NCI-H460 (cell line): ENCODE data around the gene SLC24A3. TPM values are rescaled to one million over a fixed set of nuclear protein-coding genes. Genes with fewer than 3 reads are reported as not detected.

Experiments used
- DNase-seq: peaks from one replicate; pipeline ENCODE4 v3.0.0-alpha.2; 2016; ENCODE audit warnings: low read depth; ENCODE audit errors: extremely low read depth
- total RNA-seq: library from RNA; depleted of rRNA; stranded (reverse); fragments of >200 nt; shearing (Covaris generic); gene quantifications from 2 replicates; pipeline ENCODE4 v1.2.3, GENCODE V29; 2014

Gene SLC24A3
- total RNA-seq, 1 experiment from 2014 or later, result 0.02 TPM

- no peak for DNase-seq
These were observed 355.7 kb downstream of the SLC24A3 start for GRCh38 chr20:19568128-19568527.

GRCh38 chr20:19571996-19572395 lies 359.6 kb downstream of the SLC24A3 start:
- no peak for DNase-seq

- DNase-seq, result no peak
These were observed 365.2 kb downstream of the SLC24A3 start for GRCh38 chr20:19577692-19578091.

GRCh38 chr20:19582782-19583181 lies 370.3 kb downstream of the SLC24A3 start:
- DNase-seq, result no peak

- DNase-seq, result peak; percentile 45
These were observed 371.2 kb downstream of the SLC24A3 start for GRCh38 chr20:19583532-19584175.

GRCh38 chr20:19588241-19588640 lies 375.8 kb downstream of the SLC24A3 start:
- no peak for DNase-seq

GRCh38 chr20:19588732-19589131 lies 376.3 kb downstream of the SLC24A3 start:
- no peak for DNase-seq

- no peak for DNase-seq
These were observed 377.4 kb downstream of the SLC24A3 start for GRCh38 chr20:19589787-19590362.

GRCh38 chr20:19590382-19590781 lies 377.9 kb downstream of the SLC24A3 start:
- DNase-seq, result no peak

GRCh38 chr20:19593762-19594161 lies 381.3 kb downstream of the SLC24A3 start:
- DNase-seq, result no peak

GRCh38 chr20:19594896-19595295 lies 382.5 kb downstream of the SLC24A3 start:
- no peak for DNase-seq

GRCh38 chr20:19598117-19598850 lies 385.8 kb downstream of the SLC24A3 start:
- no peak for DNase-seq

- DNase-seq, result no peak
These were observed 386.8 kb downstream of the SLC24A3 start for GRCh38 chr20:19599200-19599599.

GRCh38 chr20:19600042-19600441 lies 387.6 kb downstream of the SLC24A3 start:
- no peak for DNase-seq

- DNase-seq, result no peak
These were observed 388.8 kb downstream of the SLC24A3 start for GRCh38 chr20:19601126-19601810.

GRCh38 chr20:19602675-19603375 lies 390.4 kb downstream of the SLC24A3 start:
- no peak for DNase-seq

- DNase-seq, result no peak
These were observed 390.9 kb downstream of the SLC24A3 start for GRCh38 chr20:19603376-19603750.

GRCh38 chr20:19605786-19606485 lies 393.5 kb downstream of the SLC24A3 start:
- DNase-seq, result no peak

GRCh38 chr20:19609642-19610223 lies 397.3 kb downstream of the SLC24A3 start:
- no peak for DNase-seq

- DNase-seq, result no peak
These were observed 403.2 kb downstream of the SLC24A3 start for GRCh38 chr20:19615629-19616028.
